ENCODE results near the gene SCGB3A1.

- no peak for TF ChIP-seq CEBPB (IDR thresholded peaks at IDR 0.05)
- TF ChIP-seq CREB1 (IDR thresholded peaks at IDR 0.05; ENCODE audit: low read depth): no peak
- no peak for TF ChIP-seq ZBTB7A (IDR thresholded peaks at IDR 0.05; ENCODE audit: low read depth)
- no peak for TF ChIP-seq EGR1 (IDR thresholded peaks at IDR 0.05)
- TF ChIP-seq MAX (IDR thresholded peaks at IDR 0.05): no peak
- no peak for TF ChIP-seq YY1 (IDR thresholded peaks at IDR 0.05; ENCODE audit: low read depth)
- TF ChIP-seq EP300 (IDR thresholded peaks at IDR 0.05; ENCODE audit: borderline replicate concordance): no peak
- TF ChIP-seq FOXM1 (IDR thresholded peaks at IDR 0.05; ENCODE audit: borderline replicate concordance, low read depth): no peak
- no peak for TF ChIP-seq TAF1 (IDR thresholded peaks at IDR 0.05; ENCODE audit: low read depth)
- no peak for TF ChIP-seq RAD21 (IDR thresholded peaks at IDR 0.05; ENCODE audit: low read depth)
- TF ChIP-seq REST (IDR thresholded peaks at IDR 0.05; ENCODE audit: low read depth): no peak
- TF ChIP-seq USF1 (IDR thresholded peaks at IDR 0.05): no peak
- TF ChIP-seq TCF12 (IDR thresholded peaks at IDR 0.05; ENCODE audit: low read depth): no peak
Observed at GRCh38 chr5:180583738-180584137, 7.6 kb downstream of the SCGB3A1 start.

All from Ishikawa (cell line).